HCT116 (cell line): ENCODE results near the gene TM7SF2. TPM values are rescaled to one million over a fixed set of nuclear protein-coding genes. Genes with fewer than 3 reads are reported as not detected.
A peak's percentile ranks its signal among the peaks of the same experiment; 100 is the strongest.

Experiments
- ATAC-seq: fragments of 200-7000 bp; cut with Tn5 transposase; 2 replicates; pipeline ENCODE4 v1.9.1; 2020; ENCODE audit warnings: mild to moderate bottlenecking, moderate library complexity
- BruUV-seq: library from RNA; stranded (reverse); fragments of 400-500 nt; replicated peaks from 2 replicates; lab custom pipeline; 2021; lab: Mats Ljungman, UMichigan
- CTCF ChIA-PET: fragments of 300-600 bp; sonication (Branson Sonifier 250); formaldehyde crosslinking; loops from one replicate; lab custom pipeline; 2021; ENCODE audit warnings: antibody characterized with exemption; lab: Charles Lee
- POLR2A ChIA-PET: fragments of 300-600, 350-600 bp; sonication (Branson Sonifier 250); formaldehyde crosslinking; loops from one replicate; lab custom pipeline; 2021; ENCODE audit warnings: antibody characterized with exemption; lab: Charles Lee
- RAD21 ChIA-PET, 2 experiments: fragments of 300-600 bp; sonication (Branson Sonifier 250); formaldehyde crosslinking; loops; one replicate each; lab custom pipeline; 2023; ENCODE audit warnings: low total read pairs in 2 of 2; ENCODE audit not compliant: uncharacterized antibody in 2 of 2, unreplicated experiment in 2 of 2, low non-redundant PET in 1 of 2; lab: Charles Lee
- DNase-seq: peaks from one replicate; pipeline ENCODE4 v3.0.0-alpha.2; 2010; ENCODE audit warnings: low read depth, low spot score
- H2AFZ ChIP-seq: fragments of 200-600 bp; shearing (Covaris generic), sonication (generic); 2 replicates; pipeline ENCODE4 v1.6.1; 2017; ENCODE audit warnings: low read depth, mixed run types, mixed read lengths, antibody characterized with exemption, low read length; ENCODE audit not compliant: poor library complexity, severe bottlenecking
- H3K27ac ChIP-seq: 2 replicates; pipeline ENCODE4 v1.5.1; 2012; ENCODE audit warnings: low read depth, low read length
- H3K27me3 ChIP-seq: fragments of 200-600 bp; sonication (generic); 2 replicates; pipeline ENCODE4 v1.6.1; 2016; ENCODE audit warnings: mixed run types, low read length, mixed read lengths; ENCODE audit not compliant: insufficient read depth
- H3K36me3 ChIP-seq, 2 experiments: fragments of 200-500 bp in 1 of 2; fragments of 200-600 bp in 1 of 2; sonication (Bioruptor generic) in 1 of 2; sonication (generic) in 1 of 2; 2 replicates each; pipeline versions ENCODE4 v1.5.1 to v1.6.1; 2014 to 2016; ENCODE audit warnings: low read length in 2 of 2, inconsistent platforms in 1 of 2, mixed read lengths in 1 of 2, mixed run types in 1 of 2; ENCODE audit not compliant: insufficient read depth in 2 of 2, control insufficient read depth in 1 of 2
- H3K4me1 ChIP-seq, 2 experiments: fragments of 200-600 bp in 1 of 2; sonication (generic) in 1 of 2; 2 replicates each; pipeline versions ENCODE4 v1.5.1 to v1.6.1; 2012 to 2017; ENCODE audit warnings: low read length in 2 of 2, inconsistent platforms in 1 of 2, mild to moderate bottlenecking in 1 of 2, mixed read lengths in 1 of 2, mixed run types in 1 of 2, moderate library complexity in 1 of 2; ENCODE audit not compliant: insufficient read depth in 2 of 2, control insufficient read depth in 1 of 2
- H3K4me2 ChIP-seq: fragments of 200-600 bp; sonication (generic); 2 replicates; pipeline ENCODE4 v1.6.1; 2017; ENCODE audit warnings: mixed run types, low read length, mixed read lengths
- H3K4me3 ChIP-seq, 2 experiments: fragments of 200-600 bp in 1 of 2; sonication (generic) in 1 of 2; replicated peaks in 1 of 2; 2 replicates each; pipeline ENCODE4 v1.5.1; 2011 to 2016; ENCODE audit warnings: low read length in 2 of 2, control low read depth in 1 of 2, low read depth in 1 of 2, mild to moderate bottlenecking in 1 of 2, mixed read lengths in 1 of 2, mixed run types in 1 of 2
- H3K79me2 ChIP-seq: fragments of 200-600 bp; sonication (generic); 2 replicates; pipeline ENCODE4 v1.6.1; 2017; ENCODE audit warnings: mild to moderate bottlenecking, mixed run types, low read length, moderate library complexity, mixed read lengths; ENCODE audit not compliant: insufficient read depth
- H3K9ac ChIP-seq: fragments of 200-600 bp; sonication (generic); 2 replicates; pipeline ENCODE4 v1.6.1; 2016; ENCODE audit warnings: low read length, mixed read lengths
- H3K9me2 ChIP-seq: fragments of 200-600 bp; sonication (generic), shearing (Covaris generic); 2 replicates; pipeline ENCODE4 v1.6.1; 2017; ENCODE audit warnings: mixed run types, mild to moderate bottlenecking, moderate library complexity; ENCODE audit not compliant: insufficient read depth
- H3K9me3 ChIP-seq, 2 experiments: fragments of 200-500 bp in 1 of 2; fragments of 200-600 bp in 1 of 2; sonication (Bioruptor generic) in 1 of 2; sonication (generic) in 1 of 2; 2 replicates each; pipeline ENCODE4 v1.6.1; 2014 to 2017; ENCODE audit warnings: low read length in 2 of 2, mixed read lengths in 2 of 2, inconsistent platforms in 1 of 2, low read depth in 1 of 2, mild to moderate bottlenecking in 1 of 2, mixed run types in 1 of 2, moderate library complexity in 1 of 2; ENCODE audit not compliant: control insufficient read depth in 1 of 2, insufficient read depth in 1 of 2
- H4K20me1 ChIP-seq: fragments of 200-600 bp; sonication (generic), shearing (Covaris generic); 2 replicates; pipeline ENCODE4 v1.6.1; 2017; ENCODE audit warnings: mixed run types, mild to moderate bottlenecking, moderate library complexity; ENCODE audit not compliant: insufficient read depth
- ATF3 ChIP-seq: IDR thresholded peaks from 2 replicates; pipeline ENCODE4 v1.6.1; 2012
- ELF1 ChIP-seq: IDR thresholded peaks from 2 replicates; pipeline ENCODE4 v1.6.1; 2012; ENCODE audit warnings: low read depth, borderline replicate concordance
- EZH2 ChIP-seq: fragments of 200-600 bp; sonication (generic); IDR thresholded peaks from 2 replicates; pipeline ENCODE4 v1.6.1; 2017; ENCODE audit warnings: antibody characterized with exemption, mixed run types
- FOSL1 ChIP-seq: IDR thresholded peaks from 2 replicates; pipeline ENCODE4 v1.6.1; 2012; ENCODE audit warnings: low read depth
- JUND ChIP-seq: IDR thresholded peaks from 2 replicates; pipeline ENCODE4 v1.6.1; 2012
- MAX ChIP-seq: IDR thresholded peaks from 2 replicates; pipeline ENCODE4 v1.6.1; 2012
- POLR2A ChIP-seq: IDR thresholded peaks from 2 replicates; pipeline ENCODE4 v1.7.0; 2011; ENCODE audit warnings: borderline replicate concordance; ENCODE audit not compliant: insufficient read depth, insufficient read length; ENCODE audit errors: extremely low read depth
- POLR2AphosphoS5 ChIP-seq: IDR thresholded peaks from 2 replicates; pipeline ENCODE4 v1.6.1; 2011; ENCODE audit warnings: mild to moderate bottlenecking, low read depth, low read length, moderate library complexity
- REST ChIP-seq: IDR thresholded peaks from 2 replicates; pipeline ENCODE4 v1.6.1; 2012; ENCODE audit warnings: low read depth
- SRF ChIP-seq: IDR thresholded peaks from 2 replicates; pipeline ENCODE4 v1.6.1; 2012; ENCODE audit warnings: low read depth
- YY1 ChIP-seq: IDR thresholded peaks from 2 replicates; pipeline ENCODE4 v1.6.1; 2011; ENCODE audit warnings: low read length, low read depth, moderate library complexity, mild to moderate bottlenecking; ENCODE audit not compliant: insufficient replicate concordance; ENCODE audit errors: extremely low read depth
- ZFX ChIP-seq: fragments of 450-650 bp; IDR thresholded peaks from 2 replicates; pipeline ENCODE4 v1.6.1; 2017
- ZNF274 ChIP-seq: fragments of 200-500 bp; sonication (Bioruptor generic); IDR thresholded peaks from 2 replicates; pipeline ENCODE4 v1.6.1; 2014; ENCODE audit warnings: mild to moderate bottlenecking, low read depth, low read length, inconsistent platforms
- intact Hi-C: fragments of 100-400 bp; cut with micrococcal nuclease; formaldehyde crosslinking; loops from 2 replicates; pipeline ENCODE4 v1.10.0; 2022
- total RNA-seq: library from RNA; stranded (reverse); gene quantifications from one replicate; pipeline ENCODE4 v1.2.1, GENCODE V29; 2021; ENCODE audit not compliant: unreplicated experiment

Gene TM7SF2
- total RNA-seq, 1 experiment from 2014 or later: 52.9 TPM

- Histone ChIP-seq H3K4me1 (peaks cover 7 to 30% of the 10 kb centered on the region in 2 experiments; a peak in 3 of 4 replicates), H3K9me3 (no peaks in the 10 kb centered on the region), H2AFZ (no peak overlapping the region), H3K27me3 (no peaks in the 10 kb centered on the region), H3K27ac (peak overlapping the region; percentile 82), H3K4me3 (peak overlapping the region; percentile 86 to 98), H4K20me1 (no peaks in the 10 kb centered on the region), H3K36me3 (peaks cover 12 to 44% of the 10 kb centered on the region in 2 experiments; a peak in 2 of 4 replicates), H3K9me2 (no peaks in the 10 kb centered on the region), H3K9ac (peak overlapping the region; percentile 98), H3K79me2 (peaks cover 57% of the 10 kb centered on the region), H3K4me2 (peak overlapping the region; percentile 82)
- no peak for DNase-seq
- BruUV-seq: TSS peak; percentile 60
- peak; percentile 12 for ATAC-seq
- ChIA-PET POLR2A (interaction anchor here (0.7 kb wide), 1 partner anchor 39 kb away, joined by 3 read pairs; the partner anchor contains the start of genes FAU and MRPL49), RAD21 (no interaction called here), CTCF (interaction anchor here (1.4 kb wide), 1 partner anchor 27 kb away, joined by 3 read pairs; no protein-coding TSS in a partner anchor)
- intact Hi-C loops: loop anchor here (5.0 kb wide), 2 partner anchors 41 to 56 kb away; partner anchors contain the start of genes SAC3D1 and SNX15
- TF ChIP-seq ATF3 (no peak), REST (no peak), EZH2 (no peak), ZNF274 (no peak), POLR2AphosphoS5 (no peak), JUND (no peak), ZFX (no peak), POLR2A (no peak), SRF (no peak), MAX (no peak), ELF1 (no peak), FOSL1 (no peak), YY1 (no peak)
Measured at GRCh38 chr11:65083134-65083833, 28.4 kb upstream of the TM7SF2 start.
